Measurements from ENCODE around the gene ANXA4.
"Not testable (repeated sequence)": the region's sequence is repeated elsewhere in the genome, so short reads cannot be mapped to it uniquely, and the experiment has no call there.

The ANXA4 gene

DNA sequence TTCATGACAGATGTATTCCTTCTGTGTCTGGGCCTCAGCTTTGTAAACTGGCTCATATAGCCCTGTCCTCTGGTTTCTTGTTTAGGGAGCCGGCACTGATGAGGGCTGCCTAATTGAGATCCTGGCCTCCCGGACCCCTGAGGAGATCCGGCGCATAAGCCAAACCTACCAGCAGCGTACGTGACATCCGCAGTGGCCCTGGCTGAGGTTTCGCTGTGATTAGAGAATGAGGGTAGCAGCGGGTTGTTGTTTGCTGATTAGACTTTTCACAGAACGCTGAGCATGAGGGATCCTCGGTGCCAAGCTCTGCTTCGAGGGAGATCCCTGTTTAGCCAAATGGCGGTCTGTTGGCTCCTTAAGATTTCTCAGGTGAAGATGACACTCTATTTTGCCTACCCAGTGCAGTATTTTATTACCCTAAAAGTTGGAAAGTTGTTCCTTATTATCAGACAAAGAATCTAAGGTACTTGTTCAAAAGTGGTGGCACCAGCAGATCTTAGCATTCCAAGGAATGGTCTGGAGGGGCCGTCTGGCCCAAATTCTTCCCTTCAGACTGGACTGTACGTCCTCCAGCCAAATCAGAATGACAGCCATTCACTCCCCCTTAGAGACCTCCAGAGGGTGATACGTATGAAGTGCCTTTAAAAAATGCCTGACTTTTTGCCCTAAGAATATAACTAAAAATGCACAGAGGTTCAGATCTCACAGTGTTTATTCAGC, 66.0 kb downstream of the ANXA4 start:
- no peak for DNase-seq (ENCODE audit: low spot score)

GRCh38 chr2:69810550-69810949, 68.6 kb downstream of the ANXA4 start:
- DNase-seq (ENCODE audit: low spot score), result no peak

- DNase-seq (ENCODE audit: low spot score), result no peak
Observed at GRCh38 chr2:69811018-69811417, 69.1 kb downstream of the ANXA4 start.

DNA sequence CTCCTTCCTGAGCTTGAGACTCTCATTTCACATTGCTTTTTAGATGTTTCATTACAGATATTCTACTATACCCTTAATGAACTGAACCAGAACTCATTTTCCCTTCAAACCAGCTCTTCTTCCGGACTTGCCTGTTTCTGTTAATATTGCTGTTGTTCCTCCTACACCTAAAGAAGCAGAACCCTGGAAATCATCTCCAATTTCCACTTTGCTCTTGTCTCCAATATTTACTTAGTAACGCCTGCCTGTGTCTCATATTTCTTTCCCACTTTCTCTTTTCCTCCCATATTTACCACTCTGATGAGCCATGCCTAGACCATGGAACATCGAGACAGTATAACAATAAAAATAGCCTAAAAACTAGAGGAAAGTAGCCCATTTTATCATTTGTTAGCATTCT, 69.7 kb downstream of the ANXA4 start:
- DNase-seq (ENCODE audit: low spot score), result no peak

GRCh38 chr2:69815717-69816116, 73.8 kb downstream of the ANXA4 start:
- no peak for DNase-seq (ENCODE audit: low spot score)

GRCh38 chr2:69816923-69817542, 75.1 kb downstream of the ANXA4 start:
- DNase-seq (ENCODE audit: low spot score), result peak; percentile 90

DNA sequence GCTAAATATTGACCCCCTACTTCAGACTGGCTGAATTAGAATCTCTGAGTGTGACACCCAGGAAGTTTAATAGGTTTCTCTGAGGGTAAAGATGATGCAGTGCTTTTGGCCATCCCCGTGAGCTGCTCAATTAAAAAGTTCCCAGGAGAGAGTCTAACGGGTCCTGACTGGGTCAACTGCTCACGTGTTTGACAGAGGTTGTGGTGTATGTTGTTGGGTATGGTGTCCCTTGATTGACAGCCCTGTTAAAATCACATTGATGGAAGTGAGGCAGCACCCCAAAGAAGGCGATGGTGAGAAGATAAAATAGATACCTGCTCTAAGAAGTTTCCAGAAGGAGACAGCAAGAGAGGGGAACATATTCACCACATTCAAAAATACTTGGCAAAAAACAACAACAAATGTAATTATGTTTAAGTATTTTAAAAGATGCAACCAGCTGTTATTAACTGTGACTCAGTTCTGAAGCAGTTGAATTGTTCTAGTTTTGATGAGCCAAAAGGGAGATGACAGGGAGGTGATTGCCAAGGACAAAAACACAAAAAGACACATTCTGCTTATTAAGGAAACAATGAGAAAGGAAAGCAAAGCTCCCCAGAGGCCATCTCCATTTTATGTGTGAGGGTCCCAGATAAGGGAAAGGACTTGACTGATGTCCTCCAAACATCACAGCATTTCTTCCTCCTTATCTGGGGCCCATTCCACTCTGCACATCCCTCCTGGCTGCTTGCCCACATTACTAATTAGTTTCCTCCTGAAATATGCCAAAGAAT, 76.0 kb downstream of the ANXA4 start:
- no peak for DNase-seq (ENCODE audit: low spot score)

- no peak for DNase-seq (ENCODE audit: low spot score)
Observed at GRCh38 chr2:69827796-69828540, 86.0 kb downstream of the ANXA4 start.

DNA sequence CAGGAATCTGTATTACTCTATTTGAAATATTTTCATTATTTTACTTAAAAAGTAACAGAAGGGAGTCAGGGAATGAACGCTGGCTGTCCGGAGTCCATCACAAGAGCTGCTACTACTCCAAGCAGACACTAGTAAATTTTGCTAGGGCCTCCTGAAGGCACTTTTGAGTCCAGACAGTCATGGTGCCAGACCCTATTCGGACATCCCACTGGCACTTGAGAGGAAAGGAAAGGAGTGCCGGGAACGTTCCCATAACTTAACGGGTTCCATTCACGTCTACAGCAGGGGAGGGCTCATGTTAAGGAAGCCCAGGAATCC, 87.0 kb downstream of the ANXA4 start:
- no peak for DNase-seq (ENCODE audit: low spot score)

DNA sequence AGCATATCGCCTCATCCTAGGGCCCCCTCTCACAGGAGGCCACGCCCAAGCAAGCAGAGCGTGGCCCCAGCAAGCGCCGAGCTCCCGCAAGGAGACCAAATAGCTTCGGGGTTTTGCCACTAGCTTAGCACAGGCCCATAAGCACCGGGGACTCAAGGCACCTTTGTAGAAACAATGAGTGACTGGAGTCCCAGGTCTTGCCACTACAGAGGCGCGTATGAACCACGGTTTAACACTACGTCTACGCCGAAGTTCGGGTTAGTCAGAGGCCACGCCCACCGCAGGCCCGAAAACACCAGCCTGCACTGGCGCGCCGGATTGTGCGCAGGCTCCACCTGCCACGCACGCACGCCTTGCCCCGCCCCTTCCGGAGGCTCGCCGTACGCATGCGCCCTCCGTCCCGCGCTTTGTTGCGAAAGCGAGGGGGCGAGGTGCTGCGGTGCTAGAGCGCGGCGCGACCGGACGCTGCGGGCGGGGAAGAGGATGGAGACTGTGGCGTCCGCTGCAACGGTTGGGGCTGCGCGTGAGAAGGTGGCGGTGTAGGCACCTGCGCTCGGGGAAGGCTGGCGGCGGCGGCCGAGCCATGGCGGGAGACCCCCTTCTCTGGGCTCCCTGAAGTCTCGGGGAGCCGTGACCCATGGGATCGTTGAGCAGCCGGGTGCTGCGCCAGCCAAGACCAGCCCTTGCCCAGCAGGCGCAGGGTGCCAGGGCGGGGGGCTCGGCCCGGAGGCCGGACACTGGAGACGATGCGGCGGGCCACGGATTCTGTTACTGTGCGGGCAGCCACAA, 87.5 kb downstream of the ANXA4 start, which contains the start of gene GMCL1:
TSS of gene GMCL1 (plus strand) at position 405 of the 789 bp plus-strand sequence. CDS start at position 638, 233 bp downstream.
- DNase-seq (ENCODE audit: low spot score), result peak; percentile 98

DNA sequence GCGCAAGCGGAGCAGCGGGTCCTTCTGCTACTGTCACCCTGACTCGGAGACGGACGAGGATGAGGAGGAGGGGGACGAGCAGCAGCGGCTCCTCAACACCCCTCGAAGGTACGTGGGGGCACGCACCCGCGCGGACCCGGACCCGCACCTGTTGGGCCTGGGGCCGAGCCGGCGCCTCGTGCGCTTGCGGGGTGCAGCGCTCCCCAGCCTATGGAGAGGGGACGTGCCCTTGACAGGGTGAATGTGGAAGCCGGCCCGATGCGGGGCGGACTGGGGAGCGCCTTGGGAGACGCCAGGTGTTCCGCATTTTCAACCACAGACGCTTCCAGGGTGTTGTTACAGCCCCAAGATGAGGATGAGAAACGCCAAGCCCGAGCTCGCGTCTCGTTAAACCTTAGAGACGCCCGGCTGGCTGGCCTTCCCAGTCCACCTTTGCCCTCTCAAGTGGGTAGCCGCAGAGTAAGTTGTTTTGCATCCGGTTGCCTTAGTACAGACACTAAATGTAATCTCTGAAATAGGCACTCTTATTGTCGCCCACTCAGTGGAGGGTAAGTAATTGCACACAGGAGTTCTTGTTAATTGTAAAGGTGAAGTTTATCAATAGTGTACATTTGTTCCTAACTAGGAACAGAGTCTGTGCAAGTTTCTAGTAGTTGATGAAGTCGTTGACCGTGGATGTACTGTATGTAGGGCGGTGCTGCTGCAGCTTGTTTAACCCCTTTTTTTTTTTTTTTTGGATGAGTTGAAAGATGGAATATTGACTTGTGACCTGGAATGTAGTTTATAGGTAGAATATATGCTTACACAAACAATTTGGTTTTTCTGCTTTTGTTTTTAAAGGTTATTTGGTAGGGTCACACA, 88.3 kb downstream of the ANXA4 start:
- DNase-seq (ENCODE audit: low spot score), result peak; percentile 38

DNA sequence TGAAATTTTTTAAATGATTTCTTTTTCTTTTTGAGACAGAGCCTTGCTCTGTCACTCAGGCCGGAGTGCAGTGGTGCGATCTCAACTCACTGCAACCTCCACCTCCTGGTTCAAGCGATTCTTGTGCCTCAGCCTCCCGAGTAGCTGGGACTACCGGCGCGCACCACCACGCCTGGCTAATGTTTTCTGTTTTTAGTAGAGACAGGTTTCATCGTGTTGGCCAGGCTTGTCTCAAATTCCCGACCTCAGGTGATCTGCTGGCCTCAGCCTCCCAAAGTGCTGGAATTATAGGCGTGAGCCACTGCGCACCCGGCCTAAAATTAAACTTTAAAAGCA, 88.9 kb downstream of the ANXA4 start:
- DNase-seq (ENCODE audit: low spot score), result not testable (repeated sequence)

GRCh38 chr2:69831354-69831905, 89.5 kb downstream of the ANXA4 start:
- DNase-seq (ENCODE audit: low spot score), result no peak

GRCh38 chr2:69833752-69834151, 91.8 kb downstream of the ANXA4 start:
- DNase-seq (ENCODE audit: low spot score), result no peak

DNA sequence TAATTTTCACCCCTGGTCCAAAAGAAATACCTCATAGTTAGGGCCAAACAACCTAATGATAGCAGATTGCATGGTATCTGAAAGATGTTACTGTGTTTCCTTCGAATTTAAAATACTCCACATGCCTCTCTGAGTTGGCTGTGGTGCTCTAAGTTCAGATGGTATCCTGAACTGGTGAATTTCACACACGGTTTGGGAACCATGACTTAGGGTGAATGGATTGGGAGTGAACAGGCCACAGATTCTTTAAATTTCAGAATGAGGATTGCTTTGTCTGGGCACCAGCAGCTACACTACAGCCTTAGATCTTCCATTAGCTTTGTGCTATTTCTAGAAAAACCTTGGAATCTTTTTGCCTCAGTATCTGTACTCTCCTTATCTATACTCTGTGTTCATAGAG, 93.7 kb downstream of the ANXA4 start:
- no peak for DNase-seq (ENCODE audit: low spot score)

GRCh38 chr2:69836316-69836715, 94.4 kb downstream of the ANXA4 start:
- DNase-seq (ENCODE audit: low spot score), result no peak

- no peak for DNase-seq (ENCODE audit: low spot score)
Observed at GRCh38 chr2:69837533-69837932, 95.6 kb downstream of the ANXA4 start.

DNA sequence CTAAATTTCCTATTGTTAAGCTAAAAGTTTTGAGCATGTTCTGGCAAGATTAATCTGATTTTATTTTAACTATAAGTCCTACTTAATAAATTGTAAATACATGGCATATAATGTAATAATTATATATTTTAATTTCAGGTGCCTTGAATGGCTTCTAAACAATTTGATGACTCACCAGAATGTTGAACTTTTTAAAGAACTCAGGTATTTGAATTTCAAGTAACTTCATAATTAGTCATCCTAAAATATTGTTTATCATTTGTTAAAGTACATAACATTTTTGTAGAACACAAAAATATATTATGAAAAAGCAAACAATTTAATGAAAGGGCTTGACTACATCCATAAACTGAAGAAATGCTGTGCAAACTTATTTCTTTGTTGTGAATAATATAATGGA, 102.1 kb downstream of the ANXA4 start:
- no peak for DNase-seq (ENCODE audit: low spot score)

- DNase-seq (ENCODE audit: low spot score), result no peak
Observed at GRCh38 chr2:69844560-69844959, 102.6 kb downstream of the ANXA4 start.
